Skin epidermis (tissue), 12 donors: Measurements from ENCODE around the gene SF3B6.

ENCODE experiments used
- H3K27ac ChIP-seq, 21 experiments: fragments of 200-600 bp; sonication (generic) in 11 of 21; one replicate each; pipeline ENCODE4 v1.5.0; 2020; ENCODE audit warnings: mild to moderate bottlenecking in 3 of 21, inconsistent platforms in 2 of 21, moderate library complexity in 2 of 21
- H3K4me3 ChIP-seq, 7 experiments: fragments of 200-600 bp; sonication (generic) in 2 of 7; one replicate each; pipeline ENCODE4 v1.5.0; 2020; ENCODE audit warnings: inconsistent platforms in 2 of 7, mild to moderate bottlenecking in 2 of 7, moderate library complexity in 1 of 7

Gene SF3B6

GRCh38 chr2:24024996-24025663 lies 51.0 kb downstream of the SF3B6 start:
- Histone ChIP-seq H3K4me3 (no peak overlapping the region), H3K27ac (no peak overlapping the region)

GRCh38 chr2:24024018-24024417 lies 52.1 kb downstream of the SF3B6 start:
- Histone ChIP-seq H3K4me3 (no peak overlapping the region), H3K27ac (no peak overlapping the region)

GRCh38 chr2:24022975-24023575 lies 53.1 kb downstream of the SF3B6 start:
- no peak overlapping the region for H3K4me3 ChIP-seq
- H3K27ac ChIP-seq, result no peak overlapping the region

GRCh38 chr2:24022324-24022974 lies 53.7 kb downstream of the SF3B6 start:
- H3K4me3 ChIP-seq, result no peak overlapping the region
- no peak overlapping the region for H3K27ac ChIP-seq

- no peak overlapping the region for H3K27ac ChIP-seq
- no peak overlapping the region for H3K4me3 ChIP-seq
These were observed 54.8 kb downstream of the SF3B6 start for GRCh38 chr2:24021122-24021998.

- Histone ChIP-seq H3K4me3 (no peak overlapping the region), H3K27ac (no peak overlapping the region)
These were observed 55.9 kb downstream of the SF3B6 start for GRCh38 chr2:24020244-24020643.

GRCh38 chr2:24019729-24020128 lies 56.4 kb downstream of the SF3B6 start:
- no peak overlapping the region for H3K27ac ChIP-seq
- no peak overlapping the region for H3K4me3 ChIP-seq

GRCh38 chr2:24018241-24018640 lies 57.9 kb downstream of the SF3B6 start:
- H3K27ac ChIP-seq, result no peak overlapping the region
- no peak overlapping the region for H3K4me3 ChIP-seq

GRCh38 chr2:24017711-24018110 lies 58.4 kb downstream of the SF3B6 start:
- H3K27ac ChIP-seq, result no peak overlapping the region
- no peak overlapping the region for H3K4me3 ChIP-seq
